Fibroblast of pulmonary artery (primary cell): ENCODE results near the gene PDE9A.
"Not testable (repeated sequence)": the region's sequence is repeated elsewhere in the genome, so short reads cannot be mapped to it uniquely, and the experiment has no call there.

Experiments
- DNase-seq: peaks from one replicate; pipeline ENCODE4 v3.0.0-alpha.2; 2010; ENCODE audit warnings: low read depth
- H3K4me3 ChIP-seq: replicated peaks from 2 replicates; pipeline ENCODE4 v1.5.1; 2011; ENCODE audit warnings: low read depth, mild to moderate bottlenecking, control low read depth, low read length, moderate library complexity
- CTCF ChIP-seq: IDR thresholded peaks from 2 replicates; pipeline ENCODE4 v1.5.1; 2011; ENCODE audit warnings: mild to moderate bottlenecking, control low read depth, low read length, inconsistent platforms; ENCODE audit errors: missing control alignments

The PDE9A gene

DNA sequence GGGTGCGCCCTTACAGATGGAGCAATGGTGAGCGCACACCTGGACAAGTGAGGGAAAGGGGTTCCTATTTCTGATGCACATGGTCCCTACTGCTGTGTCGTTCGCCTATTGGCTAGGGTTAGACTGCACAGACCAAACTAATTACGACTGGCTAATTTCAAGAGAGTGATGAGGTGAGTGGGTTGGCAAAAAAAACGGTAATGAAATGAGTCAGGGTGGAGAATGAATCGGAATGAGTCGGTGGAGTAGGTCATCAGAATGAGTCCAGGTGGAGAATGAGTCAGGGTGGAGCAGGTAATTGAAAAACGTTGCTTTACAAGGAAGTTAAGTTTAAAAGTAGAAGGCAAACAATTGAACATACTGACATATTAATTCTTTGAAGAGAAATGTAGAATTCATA lies 146.1 kb downstream of the PDE9A start:
- no peak for TF ChIP-seq CTCF
- no peak overlapping the region for H3K4me3 ChIP-seq
- DNase-seq = no peak

- DNase-seq = no peak
- no peak for TF ChIP-seq CTCF
- H3K4me3 ChIP-seq = no peak overlapping the region
These were observed 146.5 kb downstream of the PDE9A start for GRCh38 chr21:42799948-42800347.

- DNase-seq, H3K4me3 ChIP-seq: not testable (repeated sequence)
These were observed 148.2 kb downstream of the PDE9A start for GRCh38 chr21:42801616-42802015.

- no peak for DNase-seq
- TF ChIP-seq CTCF = no peak
These were observed 153.2 kb downstream of the PDE9A start for GRCh38 chr21:42806509-42807140.

GRCh38 chr21:42807293-42807895 lies 154.0 kb downstream of the PDE9A start:
- not testable (repeated sequence) for H3K4me3 ChIP-seq

More at GRCh38 chr21:42806509-42807140, 153.2 kb downstream of the PDE9A start:
- H3K4me3 ChIP-seq = no peak overlapping the region

DNA sequence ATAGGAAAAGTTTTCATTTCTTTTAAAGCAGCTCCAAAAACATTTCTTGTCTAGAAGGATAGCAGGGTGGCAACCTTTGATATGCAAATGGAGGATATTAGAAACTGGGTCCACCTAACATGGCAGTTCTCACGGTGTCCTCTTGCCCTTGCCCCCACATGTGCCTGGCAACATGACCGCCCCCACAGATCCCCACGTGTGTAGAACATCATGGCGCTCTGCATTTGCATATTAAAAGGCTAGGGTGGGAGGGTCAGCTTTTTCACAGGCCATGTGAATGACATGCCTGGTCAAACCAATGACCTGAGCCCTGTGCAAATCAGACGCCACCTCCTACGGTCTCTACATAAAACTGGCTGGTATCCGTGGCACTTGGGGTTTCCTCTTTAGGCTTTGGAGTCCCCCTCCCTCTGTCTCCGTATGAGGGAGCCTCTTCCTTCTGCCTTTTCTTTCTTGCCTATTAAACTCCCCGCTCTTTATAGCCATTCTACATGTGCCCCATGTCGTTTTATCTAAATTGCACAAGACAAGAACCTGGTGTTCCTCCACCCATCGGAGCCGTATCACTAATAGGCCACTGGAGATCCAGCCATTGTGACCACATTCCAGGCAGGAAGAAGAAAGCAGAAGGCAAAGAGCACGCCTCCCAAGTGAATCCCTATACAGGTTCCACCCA lies 154.7 kb downstream of the PDE9A start:
- no peak overlapping the region for H3K4me3 ChIP-seq
- DNase-seq = no peak
- no peak for TF ChIP-seq CTCF

More at GRCh38 chr21:42807293-42807895, 154.0 kb downstream of the PDE9A start:
- DNase-seq = not testable (repeated sequence)

DNA sequence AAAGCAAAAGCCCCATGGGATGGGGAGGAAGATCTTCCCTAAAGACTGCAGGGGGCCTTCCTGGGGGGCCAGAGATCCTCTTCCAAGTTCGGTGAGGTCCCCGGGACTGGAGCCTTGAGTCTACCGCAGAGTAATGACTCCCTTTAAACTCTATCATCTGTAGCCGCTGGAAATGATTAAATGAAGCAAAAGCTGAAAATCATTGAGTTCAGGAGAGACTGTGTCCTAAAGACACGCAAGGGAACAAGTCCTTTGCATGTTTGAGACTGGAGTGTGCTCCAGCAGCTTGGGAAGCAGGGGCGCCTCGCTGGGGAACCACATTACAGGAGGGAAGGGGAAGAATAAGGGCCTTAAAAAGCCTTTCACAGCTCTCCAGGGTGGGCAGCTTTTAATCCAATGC lies 155.8 kb downstream of the PDE9A start:
- no peak for TF ChIP-seq CTCF
- no peak for DNase-seq
- H3K4me3 ChIP-seq = no peak overlapping the region
